ENCODE data around the gene ABRAXAS1.
A peak's percentile ranks its signal among the peaks of the same experiment; 100 is the strongest.
"Not testable (repeated sequence)": the region's sequence is repeated elsewhere in the genome, so short reads cannot be mapped to it uniquely, and the experiment has no call there.

ABRAXAS1 gene

GRCh38 chr4:83484500-83485461, at the start of gene ABRAXAS1:
ABRAXAS1 (minus strand) TSS chr4:83485100; CDS start chr4:83485072, 28 bp downstream.
- peak within 1 kb of the TSS; percentile 76 for H3K4me3 ChIP-seq (ENCODE audit: low read depth, low read length)

DNA sequence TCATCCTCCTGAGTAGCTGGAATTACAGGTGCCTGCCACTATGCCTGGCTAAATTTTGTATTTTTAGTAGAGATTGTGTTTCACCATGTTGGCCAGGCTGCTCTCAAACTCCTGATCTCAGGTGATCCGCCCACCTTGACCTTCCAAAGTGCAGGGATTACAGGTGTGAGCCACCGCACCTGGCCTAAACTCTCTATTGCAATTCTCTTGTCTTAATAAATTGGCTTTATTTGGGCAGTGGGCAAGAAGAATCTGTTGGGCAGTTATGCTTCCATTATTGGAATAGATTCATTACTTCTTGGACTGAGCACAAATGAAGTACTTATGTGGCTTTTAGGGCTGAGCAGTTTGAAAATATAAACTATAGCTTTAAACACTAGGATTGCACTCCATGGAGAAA, 42.8 kb upstream of the ABRAXAS1 start:
- H3K4me3 ChIP-seq (ENCODE audit: low read depth, low read length), result no peak overlapping the region

DNA sequence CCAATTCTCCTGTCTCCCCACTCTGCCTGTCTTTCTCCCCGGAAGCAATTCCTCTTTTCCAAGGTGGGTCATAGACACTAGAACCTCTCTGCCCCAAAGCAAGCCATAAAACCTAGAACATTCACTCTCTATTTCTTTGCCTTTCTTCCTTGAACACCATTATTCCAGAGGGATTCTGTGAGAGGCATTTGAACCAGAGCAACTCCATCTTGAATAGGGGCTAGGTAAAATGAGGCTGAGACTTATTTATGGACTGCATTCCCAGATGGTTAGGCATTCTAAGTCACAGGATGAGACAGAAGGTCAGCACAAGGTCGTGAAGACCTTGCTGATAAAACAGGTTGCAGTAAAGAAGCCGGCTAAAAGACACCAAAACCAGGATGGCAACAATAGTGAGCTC, 37.3 kb upstream of the ABRAXAS1 start:
- no peak overlapping the region for H3K4me3 ChIP-seq (ENCODE audit: low read depth, low read length)

GRCh38 chr4:83516042-83516772, 31.3 kb upstream of the ABRAXAS1 start:
- H3K4me3 ChIP-seq (ENCODE audit: low read depth, low read length), result no peak overlapping the region

DNA sequence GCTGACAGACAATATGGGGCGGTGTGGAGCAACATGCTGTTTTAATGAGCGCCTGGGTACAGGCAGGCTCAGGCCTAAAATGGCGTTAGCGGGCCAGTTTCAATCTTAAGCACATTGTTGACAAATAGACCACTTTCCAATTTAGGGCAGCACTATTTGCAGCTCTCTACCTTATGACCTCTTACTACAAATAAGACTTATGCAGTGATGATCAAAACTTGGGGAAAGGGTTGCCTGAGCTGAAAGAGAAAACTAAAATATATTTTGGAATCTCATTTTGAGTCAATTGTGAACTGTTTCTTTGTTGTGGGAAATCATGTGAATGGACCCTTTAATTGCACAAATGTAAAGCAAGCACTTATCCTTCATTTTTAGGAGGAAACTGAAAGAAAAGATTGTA, 25.5 kb upstream of the ABRAXAS1 start:
- no peak overlapping the region for H3K4me3 ChIP-seq (ENCODE audit: low read depth, low read length)

GRCh38 chr4:83509156-83509585, 24.3 kb upstream of the ABRAXAS1 start:
- not testable (repeated sequence) for H3K4me3 ChIP-seq (ENCODE audit: low read depth, low read length)

DNA sequence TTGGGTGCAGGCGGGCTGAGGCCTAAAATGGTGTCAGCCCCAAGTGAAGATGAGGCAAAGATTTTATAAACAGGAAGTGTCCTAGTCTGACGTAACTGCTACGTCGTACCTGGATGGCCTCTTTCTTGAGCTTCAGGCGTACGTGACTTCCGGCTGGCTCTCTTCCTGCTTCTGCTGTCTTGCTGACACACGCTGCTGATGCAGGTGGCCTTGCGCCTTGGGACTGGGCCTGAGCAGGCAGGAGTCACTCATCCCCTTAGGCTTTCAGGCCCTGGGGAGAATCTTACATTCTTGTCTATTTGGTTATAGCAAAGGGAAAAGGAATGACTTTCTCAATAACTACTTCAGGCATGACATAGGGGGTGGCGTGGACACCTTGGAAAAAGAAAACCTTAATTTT, 20.1 kb upstream of the ABRAXAS1 start:
- H3K4me3 ChIP-seq (ENCODE audit: low read depth, low read length), result no peak overlapping the region

DNA sequence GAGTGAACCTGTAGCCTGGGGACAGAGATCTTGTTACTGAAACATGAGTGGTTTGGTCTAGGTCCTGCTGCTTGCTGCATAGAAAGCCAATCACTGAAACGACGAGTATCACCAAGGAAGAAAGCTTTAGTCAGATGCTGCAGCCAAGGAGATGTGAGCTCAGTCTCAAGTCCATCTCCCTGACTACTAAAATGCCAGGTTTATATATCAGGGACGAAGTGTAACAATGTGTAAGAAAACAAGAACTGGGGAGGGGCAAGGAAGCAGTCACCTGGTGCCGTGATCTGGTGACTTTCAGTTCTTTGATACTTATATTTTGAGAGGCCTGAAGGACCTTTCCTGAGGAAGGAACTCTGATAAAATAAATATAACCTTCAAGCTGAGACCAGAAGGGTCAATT, 19.6 kb upstream of the ABRAXAS1 start:
- no peak overlapping the region for H3K4me3 ChIP-seq (ENCODE audit: low read depth, low read length)

DNA sequence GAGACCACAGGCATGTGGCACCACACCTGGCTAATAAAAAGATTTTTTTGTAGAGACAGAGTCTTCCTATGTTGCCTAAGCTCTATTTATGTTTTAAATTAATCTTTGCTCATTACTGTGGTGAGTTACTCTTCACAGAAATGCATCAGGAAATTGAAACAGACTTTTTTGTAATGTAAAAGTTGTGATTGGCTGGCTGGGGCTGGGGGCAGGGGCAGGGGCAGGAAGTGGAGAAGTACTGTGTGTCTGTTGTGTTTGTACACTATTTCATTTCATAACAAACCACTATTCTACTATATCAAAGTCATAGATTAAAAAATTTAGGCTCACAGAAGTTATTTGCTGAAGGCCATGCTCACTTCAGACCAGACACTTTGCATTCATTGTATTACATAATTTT, 19.1 kb upstream of the ABRAXAS1 start:
- no peak overlapping the region for H3K4me3 ChIP-seq (ENCODE audit: low read depth, low read length)

GRCh38 chr4:83501671-83502070, 16.8 kb upstream of the ABRAXAS1 start:
- H3K4me3 ChIP-seq (ENCODE audit: low read depth, low read length), result not testable (repeated sequence)

GRCh38 chr4:83498187-83498586, 13.3 kb upstream of the ABRAXAS1 start:
- no peak overlapping the region for H3K4me3 ChIP-seq (ENCODE audit: low read depth, low read length)

- not testable (repeated sequence) for H3K4me3 ChIP-seq (ENCODE audit: low read depth, low read length)
Measured at GRCh38 chr4:83496085-83496917, 11.4 kb upstream of the ABRAXAS1 start.

DNA sequence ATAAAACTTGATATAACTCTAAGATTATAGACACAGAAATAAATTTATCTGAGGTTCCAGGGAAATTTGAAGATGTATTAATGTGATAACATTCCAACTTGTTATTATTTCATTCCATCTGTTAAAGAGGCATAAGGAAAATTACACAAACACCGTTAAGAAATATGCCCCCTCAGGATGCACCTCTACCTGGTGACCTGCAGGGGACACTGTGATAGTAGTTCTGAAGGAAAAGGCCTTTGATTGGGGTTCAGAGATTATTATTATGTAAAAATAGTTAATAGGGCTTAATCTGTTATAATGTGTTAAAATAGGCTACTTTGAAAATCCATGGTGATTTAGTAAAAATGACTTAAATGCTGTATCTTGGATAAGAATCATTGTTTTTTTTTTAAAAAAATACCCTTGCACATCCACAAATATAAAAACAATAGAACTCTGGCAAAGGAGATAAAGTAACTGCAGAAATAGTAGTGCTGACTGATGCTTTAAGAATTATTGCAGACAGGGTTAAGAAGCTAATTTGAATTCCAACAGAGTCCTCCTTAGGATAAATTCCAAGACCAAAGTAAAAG, 6.1 kb upstream of the ABRAXAS1 start:
- H3K4me3 ChIP-seq (ENCODE audit: low read depth, low read length), result no peak overlapping the region

DNA sequence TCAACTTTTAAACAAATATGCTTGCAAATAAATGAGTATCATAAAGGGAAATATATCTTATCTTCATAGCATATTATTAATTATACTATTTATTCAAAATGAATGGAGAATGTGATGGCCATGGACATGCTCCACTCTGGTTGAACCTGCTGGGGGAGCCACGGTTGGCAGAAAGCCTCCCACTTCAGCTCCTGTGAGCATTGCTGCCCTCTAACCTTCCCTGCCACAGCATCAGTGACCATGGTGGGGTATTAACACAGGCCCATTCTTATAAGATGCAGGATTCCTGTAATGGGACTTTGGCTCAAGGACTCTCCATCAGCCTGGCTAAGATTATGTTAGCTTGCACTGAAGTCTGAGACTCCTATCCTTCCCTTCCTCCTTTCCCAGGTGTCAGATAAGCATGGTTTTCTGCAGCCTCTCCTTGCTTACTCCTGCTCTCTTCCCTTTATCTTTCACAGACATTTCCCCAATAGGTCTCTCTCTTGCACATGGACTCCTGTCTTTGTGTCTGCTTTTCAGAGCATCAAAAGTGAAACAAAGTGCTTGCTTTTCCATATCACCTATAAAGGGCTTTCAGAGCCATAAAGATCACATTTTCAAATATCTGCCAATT, 4.9 kb upstream of the ABRAXAS1 start:
- H3K4me3 ChIP-seq (ENCODE audit: low read depth, low read length), result no peak overlapping the region

GRCh38 chr4:83486457-83487129, 1.7 kb upstream of the ABRAXAS1 start:
- no peak overlapping the region for H3K4me3 ChIP-seq (ENCODE audit: low read depth, low read length)

DNA sequence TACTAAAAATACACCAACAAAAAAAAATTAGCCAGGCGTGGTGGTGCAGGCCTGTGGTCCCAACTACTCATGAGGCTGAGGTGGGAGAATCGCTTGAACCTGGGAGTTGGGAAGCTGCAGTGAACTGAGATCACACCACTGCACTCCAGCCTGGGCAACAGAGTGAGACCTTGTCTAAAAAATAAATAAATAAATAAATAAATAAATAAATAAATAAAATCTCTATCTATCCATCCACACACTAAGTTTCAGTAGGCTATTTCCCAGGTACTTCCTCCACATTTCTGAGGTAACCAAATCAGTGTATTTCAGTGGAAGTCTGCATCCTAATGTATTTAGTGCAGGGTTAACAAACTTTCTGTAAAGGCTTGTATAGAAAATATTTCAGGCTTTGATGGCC, 10.9 kb downstream of the ABRAXAS1 start:
- no peak overlapping the region for H3K4me3 ChIP-seq (ENCODE audit: low read depth, low read length)

DNA sequence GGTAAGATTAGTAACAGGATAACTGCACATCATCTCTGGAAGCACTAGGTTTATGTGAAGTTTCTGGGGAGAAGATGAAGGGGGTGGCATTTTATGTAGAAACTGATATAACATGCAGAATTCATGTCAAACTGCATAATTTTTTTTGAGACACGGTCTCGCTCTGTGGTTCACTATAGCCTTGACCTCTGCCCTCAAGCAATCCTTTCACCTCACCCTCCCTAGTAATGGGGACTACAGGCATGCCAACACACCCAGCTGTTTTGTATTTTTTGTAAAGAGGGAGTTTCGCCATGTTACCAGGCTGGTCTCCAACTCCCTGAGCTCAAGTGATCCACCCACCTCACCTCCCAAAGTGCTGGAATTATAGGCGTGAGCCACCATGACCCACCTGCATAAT, 11.5 kb downstream of the ABRAXAS1 start:
- no peak overlapping the region for H3K4me3 ChIP-seq (ENCODE audit: low read depth, low read length)

DNA sequence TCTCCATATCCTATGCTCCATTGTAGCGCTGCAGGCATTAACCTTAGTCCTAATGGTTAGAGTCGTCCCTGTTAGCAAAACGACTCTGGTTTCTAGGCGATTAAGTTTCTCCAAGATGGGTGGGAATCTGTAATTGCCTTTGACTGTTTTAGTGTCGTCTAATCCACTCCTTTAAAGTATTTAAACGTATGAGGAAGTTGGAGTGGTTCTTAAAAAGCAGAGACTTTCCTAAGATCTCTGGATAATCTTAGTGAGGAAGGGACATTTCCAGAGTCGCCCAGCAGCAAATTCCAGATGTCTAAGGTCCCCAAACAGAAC, 28.8 kb downstream of the ABRAXAS1 start:
- H3K4me3 ChIP-seq (ENCODE audit: low read depth, low read length), result peak overlapping the region; percentile 96

GRCh38 chr4:83455281-83456183, 29.4 kb downstream of the ABRAXAS1 start, which contains the start of the genes HELQ and MRPS18C:
HELQ (minus strand) TSS chr4:83455823; CDS start chr4:83455693, 130 bp downstream.
MRPS18C (plus strand) TSS chr4:83456058; CDS start chr4:83456078, 20 bp downstream.
- peak within 1 kb of the TSS; percentile 96 for H3K4me3 ChIP-seq (ENCODE audit: low read depth, low read length)

Measured in iPS-11a (cell line).